NT2/D1 (cell line): ENCODE data around the gene SI.

ENCODE experiments used
- SUZ12 ChIP-seq: IDR thresholded peaks from 2 replicates; pipeline ENCODE4 v1.6.1; 2011; ENCODE audit not compliant: insufficient read length, insufficient read depth; ENCODE audit errors: extremely low read depth
- YY1 ChIP-seq: IDR thresholded peaks from 2 replicates; pipeline ENCODE4 v1.6.1; 2011; ENCODE audit not compliant: insufficient read length, insufficient read depth
- ZNF274 ChIP-seq: IDR thresholded peaks from 2 replicates; pipeline ENCODE4 v1.6.1; 2011; ENCODE audit warnings: mild to moderate bottlenecking, low read depth, low read length

DNA sequence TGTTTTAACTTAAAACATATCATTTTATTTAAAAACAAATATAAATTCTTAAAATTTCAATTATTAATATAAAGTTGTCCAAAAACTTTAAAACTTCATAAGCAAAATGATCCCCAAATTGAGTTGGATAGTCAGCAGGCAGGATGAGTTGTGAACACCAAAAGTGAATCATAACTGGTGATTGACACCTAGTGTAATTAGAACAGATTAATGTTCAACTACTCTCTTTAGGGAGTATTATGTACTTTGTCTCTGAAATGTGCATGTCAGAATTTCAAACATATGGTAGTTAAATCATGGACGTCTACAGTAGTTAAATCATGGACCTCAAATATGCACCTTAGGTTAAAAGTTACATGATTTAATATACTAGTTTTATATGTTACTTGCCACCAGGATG lies 2.9 kb upstream of the SI start:
- TF ChIP-seq ZNF274 (no peak), SUZ12 (no peak), YY1 (no peak)
